OCI-LY7 (cell line): ENCODE results near the gene LYRM9. TPM values are rescaled to one million over a fixed set of nuclear protein-coding genes. Genes with fewer than 3 reads are reported as not detected.

Experiments
- BruUV-seq: library from RNA; stranded (reverse); fragments of 400-500 nt; replicated peaks from 2 replicates; lab custom pipeline; 2021; lab: Mats Ljungman, UMichigan
- CTCF ChIA-PET: fragments of 300-600 bp; sonication (Branson Sonifier 250); formaldehyde crosslinking; loops from one replicate; lab custom pipeline; 2022; ENCODE audit warnings: antibody characterized with exemption; ENCODE audit not compliant: unreplicated experiment; lab: Charles Lee
- POLR2A ChIA-PET: fragments of 300-600 bp; sonication (Branson Sonifier 250); formaldehyde crosslinking; loops from one replicate; lab custom pipeline; 2022; ENCODE audit warnings: antibody characterized with exemption; lab: Charles Lee
- DNase-seq: peaks from one replicate; pipeline ENCODE4 v3.0.0-alpha.2; 2015; ENCODE audit warnings: low spot score
- H2AFZ ChIP-seq: fragments of 200-600 bp; sonication (generic), shearing (Covaris generic); 2 replicates; pipeline ENCODE4 v1.6.1; 2014; ENCODE audit warnings: mild to moderate bottlenecking, antibody characterized with exemption, low read length, moderate library complexity
- H3K27ac ChIP-seq: fragments of 200-600 bp; sonication (generic); 2 replicates; pipeline ENCODE4 v1.5.1; 2014; ENCODE audit warnings: mixed run types, low read depth, mild to moderate bottlenecking, moderate library complexity, low read length, inconsistent platforms; ENCODE audit not compliant: poor library complexity, severe bottlenecking
- H3K36me3 ChIP-seq: fragments of 200-600 bp; sonication (generic); 2 replicates; pipeline ENCODE4 v1.6.1; 2014; ENCODE audit warnings: mild to moderate bottlenecking, antibody characterized with exemption, low read length, moderate library complexity, mixed read lengths; ENCODE audit not compliant: insufficient read depth
- H3K4me1 ChIP-seq: fragments of 200-600 bp; sonication (generic); 2 replicates; pipeline ENCODE4 v1.5.1; 2014; ENCODE audit warnings: mild to moderate bottlenecking, low read length; ENCODE audit not compliant: insufficient read depth, poor library complexity, severe bottlenecking
- H3K4me2 ChIP-seq: fragments of 200-600 bp; sonication (generic); 2 replicates; pipeline ENCODE4 v1.6.1; 2014; ENCODE audit warnings: mild to moderate bottlenecking, low read length
- H3K4me3 ChIP-seq: fragments of 200-600 bp; sonication (generic); 2 replicates; pipeline ENCODE4 v1.5.1; 2014; ENCODE audit warnings: mild to moderate bottlenecking, low read depth, low read length; ENCODE audit not compliant: poor library complexity, severe bottlenecking
- H3K79me2 ChIP-seq: fragments of 200-600 bp; sonication (generic); 2 replicates; pipeline ENCODE4 v1.6.1; 2016; ENCODE audit warnings: low read depth, mild to moderate bottlenecking, low read length, moderate library complexity, mixed read lengths; ENCODE audit not compliant: insufficient read depth
- H3K9me2 ChIP-seq: fragments of 200-600 bp; sonication (generic); 2 replicates; pipeline ENCODE4 v1.6.1; 2016; ENCODE audit warnings: mild to moderate bottlenecking, low read length, mixed read lengths; ENCODE audit not compliant: insufficient read depth
- H3K9me3 ChIP-seq: fragments of 200-600 bp; sonication (generic); 2 replicates; pipeline ENCODE4 v1.6.1; 2014; ENCODE audit warnings: mild to moderate bottlenecking, mixed run types, low read length, mixed read lengths
- H4K20me1 ChIP-seq: fragments of 200-600 bp; sonication (generic); 2 replicates; pipeline ENCODE4 v1.6.1; 2014; ENCODE audit warnings: mild to moderate bottlenecking, antibody characterized with exemption, low read length, moderate library complexity, mixed read lengths; ENCODE audit not compliant: insufficient read depth
- EZH2phosphoT487 ChIP-seq: fragments of 200-600 bp; sonication (generic); IDR thresholded peaks from 2 replicates; pipeline ENCODE4 v1.6.1; 2018; ENCODE audit warnings: low read depth, borderline replicate concordance, mild to moderate bottlenecking, mixed run types, antibody characterized with exemption, low read length, moderate library complexity, mixed read lengths
- intact Hi-C: fragments of 100-400 bp; cut with micrococcal nuclease; formaldehyde crosslinking; loops from one replicate; pipeline ENCODE4 v1.10.0; 2022; ENCODE audit not compliant: unreplicated experiment
- total RNA-seq, 2 experiments: library from RNA; depleted of rRNA in 1 of 2; stranded (reverse); fragments of >200 nt in 1 of 2; shearing (Covaris generic) in 1 of 2; gene quantifications; 2 replicates each; pipeline ENCODE4 v1.2.3, GENCODE V29; 2014 to 2022
- TF ChIP-seq, protein P1 (sequence below): fragments of 200-600 bp; sonication (generic); conservative IDR thresholded peaks from 2 replicates; pipeline ENCODE4 v1.5.1; 2014; ENCODE audit warnings: mild to moderate bottlenecking, antibody characterized with exemption, low read length, moderate library complexity, mixed read lengths

LYRM9 gene
- total RNA-seq, 2 experiments from 2014 or later, result 0.35 to 1.4 TPM

DNA sequence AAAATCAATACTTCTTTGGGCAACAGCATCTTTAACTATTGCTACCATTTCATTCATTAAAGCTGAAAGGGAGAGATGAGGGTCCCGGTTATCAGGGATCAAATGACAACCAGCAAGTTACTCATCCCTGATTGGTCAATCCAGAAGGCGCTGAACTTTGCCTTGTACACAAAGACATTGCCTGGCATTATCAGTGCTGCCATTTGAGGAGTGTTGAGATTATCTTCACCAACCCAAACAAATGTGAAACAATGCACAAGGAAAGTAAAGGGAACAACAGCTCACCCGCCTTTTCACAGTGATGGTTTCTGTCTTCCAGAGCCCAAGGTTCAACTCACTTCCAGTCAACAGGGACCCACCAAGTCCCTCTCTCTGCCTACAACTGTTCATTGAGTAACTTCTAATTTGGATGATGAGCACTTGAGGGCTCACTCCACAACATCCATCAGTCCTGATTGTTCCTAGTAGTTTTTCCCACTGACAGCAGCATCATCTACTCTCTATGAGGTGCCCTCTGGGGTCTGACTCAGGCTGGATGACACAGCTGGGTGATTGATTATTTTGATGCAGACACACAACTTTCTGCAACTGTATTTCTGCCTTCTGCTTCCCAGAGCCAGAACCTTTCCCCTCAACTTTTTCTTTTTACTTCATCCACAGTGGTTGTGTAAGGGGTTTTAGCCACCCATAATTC lies 32.0 kb downstream of the LYRM9 start:
- H3K27ac ChIP-seq, result no peak overlapping the region
- no peak for TF ChIP-seq EZH2phosphoT487
- TF ChIP-seq, protein P1, sequence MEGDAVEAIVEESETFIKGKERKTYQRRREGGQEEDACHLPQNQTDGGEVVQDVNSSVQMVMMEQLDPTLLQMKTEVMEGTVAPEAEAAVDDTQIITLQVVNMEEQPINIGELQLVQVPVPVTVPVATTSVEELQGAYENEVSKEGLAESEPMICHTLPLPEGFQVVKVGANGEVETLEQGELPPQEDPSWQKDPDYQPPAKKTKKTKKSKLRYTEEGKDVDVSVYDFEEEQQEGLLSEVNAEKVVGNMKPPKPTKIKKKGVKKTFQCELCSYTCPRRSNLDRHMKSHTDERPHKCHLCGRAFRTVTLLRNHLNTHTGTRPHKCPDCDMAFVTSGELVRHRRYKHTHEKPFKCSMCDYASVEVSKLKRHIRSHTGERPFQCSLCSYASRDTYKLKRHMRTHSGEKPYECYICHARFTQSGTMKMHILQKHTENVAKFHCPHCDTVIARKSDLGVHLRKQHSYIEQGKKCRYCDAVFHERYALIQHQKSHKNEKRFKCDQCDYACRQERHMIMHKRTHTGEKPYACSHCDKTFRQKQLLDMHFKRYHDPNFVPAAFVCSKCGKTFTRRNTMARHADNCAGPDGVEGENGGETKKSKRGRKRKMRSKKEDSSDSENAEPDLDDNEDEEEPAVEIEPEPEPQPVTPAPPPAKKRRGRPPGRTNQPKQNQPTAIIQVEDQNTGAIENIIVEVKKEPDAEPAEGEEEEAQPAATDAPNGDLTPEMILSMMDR, result no peak
- no peak overlapping the region for H3K4me3 ChIP-seq
- H3K9me2 ChIP-seq, result no peaks in the 10 kb centered on the region
- intact Hi-C loops, result no loop called here
- H3K9me3 ChIP-seq, result no peaks in the 10 kb centered on the region
- POLR2A ChIA-PET, result no interaction called here
- no peaks in the 10 kb centered on the region for H3K36me3 ChIP-seq
- no peaks in the 10 kb centered on the region for H3K4me1 ChIP-seq
- CTCF ChIA-PET, result no interaction called here
- no peaks in the 10 kb centered on the region for H4K20me1 ChIP-seq
- no peak for DNase-seq
- no peak overlapping the region for H3K4me2 ChIP-seq
- no peak overlapping the region for H2AFZ ChIP-seq
- BruUV-seq, result no TSS peak
- H3K79me2 ChIP-seq, result no peaks in the 10 kb centered on the region

DNA sequence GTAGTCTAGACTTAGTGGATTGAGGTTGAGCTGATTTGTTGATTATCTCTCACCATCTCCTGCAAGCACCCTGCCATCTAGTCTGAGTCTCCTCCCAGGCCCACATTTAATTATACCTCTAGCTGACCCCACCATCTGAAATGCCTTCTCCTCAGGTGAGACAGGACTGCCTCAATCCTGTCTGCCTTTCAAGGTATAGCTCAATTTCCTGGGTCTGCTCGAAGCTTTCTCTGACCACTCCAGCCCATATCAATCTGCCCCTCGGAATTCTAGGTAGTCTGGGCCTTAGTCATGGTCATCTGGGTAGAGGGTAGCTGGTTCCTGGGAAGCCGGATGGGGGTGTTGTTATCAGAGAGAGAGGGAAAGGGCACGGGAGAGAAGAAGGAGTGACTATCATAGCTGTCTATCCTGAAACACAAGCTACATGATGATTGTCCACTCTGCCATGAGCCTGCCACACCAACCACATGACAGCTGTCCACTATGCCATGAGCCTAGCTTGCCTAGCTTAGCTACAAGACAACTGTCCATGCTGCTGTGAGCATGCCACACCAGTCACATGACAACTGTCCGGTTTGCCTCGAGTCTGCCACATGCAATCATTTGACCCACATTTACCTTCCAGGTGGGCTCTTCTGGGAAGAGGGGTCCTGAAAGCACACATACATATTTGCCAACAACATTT lies 34.4 kb downstream of the LYRM9 start:
- H3K4me2 ChIP-seq, result no peak overlapping the region
- ChIA-PET CTCF (no interaction called here), POLR2A (no interaction called here)
- no peaks in the 10 kb centered on the region for H3K9me2 ChIP-seq
- intact Hi-C loops, result no loop called here
- no peak overlapping the region for H3K27ac ChIP-seq
- no peak for DNase-seq
- no peak overlapping the region for H3K4me3 ChIP-seq
- H2AFZ ChIP-seq, result no peak overlapping the region
- no peak for TF ChIP-seq EZH2phosphoT487
- TF ChIP-seq, protein P1, result no peak
- no TSS peak for BruUV-seq
- no peaks in the 10 kb centered on the region for H3K79me2 ChIP-seq
- H3K4me1 ChIP-seq, result no peaks in the 10 kb centered on the region
- H3K9me3 ChIP-seq, result no peaks in the 10 kb centered on the region
- no peaks in the 10 kb centered on the region for H4K20me1 ChIP-seq
- H3K36me3 ChIP-seq, result no peaks in the 10 kb centered on the region
